Eye (tissue), 1 donor: ENCODE data around the gene PLEKHD1.
"Not testable (repeated sequence)": the region's sequence is repeated elsewhere in the genome, so short reads cannot be mapped to it uniquely, and the experiment has no call there.

Source experiments
- DNase-seq: peaks from one replicate; pipeline ENCODE4 v3.0.0-alpha.2; 2015

Gene PLEKHD1

DNA sequence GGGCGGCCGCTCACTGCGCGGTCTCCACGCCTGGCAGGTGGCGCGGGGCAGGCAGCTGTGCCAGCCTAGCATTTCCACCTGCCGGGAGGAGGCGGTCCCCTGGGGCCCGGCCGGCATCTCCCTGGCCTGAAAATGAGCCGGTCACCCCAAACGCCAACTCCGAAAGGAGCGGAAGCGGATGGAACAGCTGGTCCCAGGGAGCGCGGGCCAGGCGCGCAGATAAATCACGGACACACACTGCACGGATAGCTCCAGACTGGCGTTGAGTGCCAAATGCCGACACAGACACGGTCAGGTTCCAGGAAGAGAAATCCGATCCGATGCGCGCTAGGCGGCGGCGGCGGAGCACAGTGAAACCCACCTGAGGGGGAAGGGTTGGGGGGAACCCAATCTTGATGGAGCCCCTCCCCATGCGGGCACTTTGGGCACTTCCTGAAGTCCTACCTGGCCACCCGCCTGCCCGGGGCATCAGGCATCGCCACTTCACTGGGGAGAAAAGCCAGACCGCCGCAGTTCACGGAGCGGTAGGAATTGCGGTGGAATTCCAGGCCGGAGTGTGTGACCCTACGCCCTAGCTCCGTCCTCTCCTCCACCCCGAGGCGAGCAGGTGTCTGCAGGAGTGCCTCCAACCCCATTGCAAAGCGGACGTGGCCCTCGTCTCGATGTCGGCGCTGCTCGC, 624 bp upstream of the PLEKHD1 start:
- peak; percentile 73 for DNase-seq

- no peak for DNase-seq
These were observed 760 bp downstream of the PLEKHD1 start for GRCh38 chr14:69485315-69485660.

DNA sequence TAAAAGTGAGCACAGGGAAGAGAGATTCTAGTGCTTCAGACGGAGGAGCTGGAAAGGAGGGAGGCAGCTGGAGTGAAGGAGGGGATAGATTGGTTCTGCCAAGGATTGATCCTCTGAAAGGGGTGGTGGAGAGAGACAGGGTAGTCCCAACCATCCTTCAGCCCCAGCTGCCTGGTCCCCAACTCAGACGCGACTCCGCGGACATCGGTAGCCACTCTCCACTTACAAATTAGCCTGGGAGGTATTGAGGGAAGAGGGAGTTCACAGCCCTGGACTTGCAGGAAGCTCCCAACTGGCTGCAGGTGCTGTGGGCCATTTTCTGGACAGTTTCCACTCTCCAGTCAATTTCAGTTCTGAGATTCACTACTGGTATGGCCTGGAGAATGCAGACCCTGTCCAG, 1.2 kb downstream of the PLEKHD1 start:
- DNase-seq: no peak

DNA sequence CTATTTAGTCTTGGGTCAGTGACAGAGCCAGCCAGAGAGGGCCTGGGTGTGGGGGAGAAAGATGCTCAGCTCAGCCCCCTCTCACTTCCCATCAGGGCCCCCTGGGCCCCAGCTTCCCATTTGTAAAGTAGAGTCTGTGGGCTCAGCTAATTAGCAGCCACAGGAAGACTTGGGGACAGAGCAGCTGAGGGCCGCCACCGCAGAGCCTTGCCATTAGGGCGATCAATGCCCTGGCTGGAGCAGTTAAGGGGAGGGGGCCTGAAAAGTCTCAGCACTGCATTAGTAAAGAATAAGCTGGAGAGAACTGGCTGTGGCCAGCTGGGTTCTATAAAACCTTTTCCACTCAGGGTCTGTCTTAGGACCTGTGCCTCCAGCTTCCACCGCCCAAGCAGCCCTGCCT, 2.7 kb downstream of the PLEKHD1 start:
- peak; percentile 82 for DNase-seq

DNA sequence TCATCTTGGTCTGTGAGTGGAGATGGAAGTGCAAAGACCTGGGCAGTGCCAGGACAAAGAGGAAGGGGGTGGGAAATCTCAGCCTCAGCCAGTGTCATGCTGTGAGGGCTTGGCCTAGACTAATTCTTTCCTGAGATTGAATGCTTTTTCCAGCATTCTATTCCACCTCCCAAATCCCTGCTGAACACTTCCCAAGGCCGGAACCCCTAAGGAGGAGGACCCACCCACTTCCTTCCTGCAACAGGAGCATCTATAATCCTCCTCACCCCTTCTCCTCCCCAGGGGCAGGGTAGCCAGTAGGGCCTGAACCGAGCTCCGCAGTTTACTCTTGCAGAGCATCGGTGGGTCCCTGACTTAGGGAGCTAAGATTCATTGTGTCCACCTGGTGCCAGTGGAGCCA, 3.2 kb downstream of the PLEKHD1 start:
- no peak for DNase-seq

GRCh38 chr14:69489495-69489894, 5.0 kb downstream of the PLEKHD1 start:
- no peak for DNase-seq

DNA sequence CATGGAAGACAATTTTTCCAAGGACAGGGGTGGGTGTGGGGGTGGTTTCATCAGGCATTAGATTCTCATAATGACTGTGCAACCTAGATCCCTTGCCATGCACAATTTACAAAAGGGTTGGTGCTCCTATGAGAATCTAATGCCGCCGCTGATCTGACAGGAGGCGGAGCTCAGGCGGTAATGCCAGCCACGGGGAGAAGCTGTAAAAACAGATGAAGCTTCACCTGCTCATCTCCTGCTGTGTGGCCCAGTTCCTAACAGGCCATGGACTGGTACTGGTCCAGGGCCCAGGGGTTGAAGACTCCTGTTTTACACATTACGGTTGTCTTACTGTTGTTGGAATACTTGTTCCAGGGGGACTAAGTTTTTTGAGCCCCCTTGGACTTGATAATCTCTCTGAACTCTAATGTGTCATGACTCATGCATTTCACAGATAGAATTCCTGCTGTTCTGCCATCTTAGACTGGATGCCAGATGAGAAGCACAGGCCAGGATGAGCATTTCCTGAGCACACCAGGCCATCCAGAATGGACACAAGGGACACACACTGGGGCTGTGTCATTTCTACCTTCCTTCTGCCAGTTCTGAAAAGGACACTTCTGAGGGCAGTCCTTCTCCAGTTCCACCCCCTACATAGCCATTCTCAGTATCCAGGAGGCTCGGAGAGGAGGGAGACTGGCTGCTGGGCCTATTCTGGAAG, 5.8 kb downstream of the PLEKHD1 start:
- DNase-seq: no peak

DNA sequence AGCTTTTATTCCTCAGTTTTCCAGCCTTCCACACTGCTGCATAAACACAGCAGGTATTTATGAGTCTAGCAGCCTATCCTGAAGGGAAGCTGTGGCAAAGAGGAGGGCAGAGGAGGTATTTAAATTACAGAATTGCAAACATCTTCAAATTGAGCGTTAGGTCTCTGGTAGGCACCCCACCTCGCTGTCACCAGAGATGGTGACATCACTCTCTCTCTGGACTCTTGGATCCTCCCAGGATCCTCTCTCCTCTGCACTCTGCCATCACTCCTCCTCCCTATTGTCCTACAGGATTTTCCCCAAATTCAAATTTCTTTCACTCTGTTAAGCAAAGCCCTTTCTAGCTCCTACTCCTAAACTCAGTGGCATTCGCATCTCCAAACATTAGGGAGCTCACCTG, 6.7 kb downstream of the PLEKHD1 start:
- DNase-seq: no peak

DNA sequence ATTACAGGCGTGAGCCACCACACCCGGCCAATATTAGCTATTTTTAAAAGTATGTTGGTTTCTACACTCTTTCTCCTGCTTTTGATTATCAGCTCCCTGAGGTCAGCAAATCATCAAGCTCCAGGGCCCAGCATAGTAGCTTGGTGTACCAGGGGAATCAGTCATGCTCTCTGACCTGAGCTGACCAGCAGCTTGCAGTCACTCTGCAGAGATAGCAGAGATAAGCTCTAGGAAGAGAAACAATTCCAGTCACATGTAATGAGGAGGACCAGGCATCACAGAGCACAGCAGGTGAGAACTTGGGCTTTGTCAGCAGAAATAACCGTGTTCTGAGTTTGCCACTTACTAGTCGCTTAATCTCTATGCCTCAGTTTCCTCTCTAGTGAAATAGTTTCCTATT, 8.5 kb downstream of the PLEKHD1 start:
- DNase-seq: no peak

DNA sequence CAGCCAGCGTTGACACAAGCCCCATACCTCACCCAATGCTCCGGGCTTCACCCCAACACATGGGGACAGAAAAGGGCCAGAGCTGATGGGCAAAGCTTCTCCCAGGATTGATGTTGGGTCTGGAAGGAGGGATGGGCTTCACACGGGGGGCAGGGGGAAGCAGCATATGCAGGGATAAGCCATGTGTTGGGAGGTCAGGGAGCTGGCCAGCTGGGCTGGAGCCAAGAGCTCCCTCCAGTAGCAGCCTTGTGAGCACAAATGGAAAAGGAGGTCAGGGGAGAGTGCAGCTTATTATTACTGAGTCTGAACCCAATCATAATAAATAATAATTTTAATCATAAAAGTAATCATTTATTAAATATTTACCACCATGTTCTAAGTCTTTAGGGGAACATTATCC, 9.3 kb downstream of the PLEKHD1 start:
- no peak for DNase-seq

DNA sequence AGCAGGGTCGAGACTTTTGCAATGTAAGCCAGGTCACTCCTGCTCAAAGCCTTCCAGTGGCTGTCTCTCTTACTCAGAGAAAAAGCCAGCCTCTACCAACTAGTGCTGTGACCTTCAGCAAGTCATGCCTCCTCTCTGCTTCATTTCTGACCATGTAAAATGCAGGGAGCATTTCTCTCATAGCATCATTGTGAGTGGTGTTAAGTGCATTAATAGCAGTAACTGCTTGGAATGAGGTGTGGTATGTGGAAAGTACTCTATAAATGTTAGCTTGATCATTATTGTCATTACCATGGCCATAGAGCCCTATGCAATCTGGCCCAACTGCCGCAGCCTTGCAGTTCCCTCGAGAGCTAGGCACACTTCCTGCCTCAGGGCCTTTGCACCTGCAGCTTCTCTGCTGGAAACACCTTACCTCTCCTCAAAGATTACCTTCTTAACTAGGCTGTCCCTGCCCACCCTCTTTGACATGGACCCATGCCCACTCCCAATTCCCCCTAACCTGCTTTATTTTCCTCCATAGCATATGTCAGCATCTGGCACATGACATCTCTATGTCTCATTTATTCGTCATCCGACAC, 10.9 kb downstream of the PLEKHD1 start:
- DNase-seq: no peak

DNA sequence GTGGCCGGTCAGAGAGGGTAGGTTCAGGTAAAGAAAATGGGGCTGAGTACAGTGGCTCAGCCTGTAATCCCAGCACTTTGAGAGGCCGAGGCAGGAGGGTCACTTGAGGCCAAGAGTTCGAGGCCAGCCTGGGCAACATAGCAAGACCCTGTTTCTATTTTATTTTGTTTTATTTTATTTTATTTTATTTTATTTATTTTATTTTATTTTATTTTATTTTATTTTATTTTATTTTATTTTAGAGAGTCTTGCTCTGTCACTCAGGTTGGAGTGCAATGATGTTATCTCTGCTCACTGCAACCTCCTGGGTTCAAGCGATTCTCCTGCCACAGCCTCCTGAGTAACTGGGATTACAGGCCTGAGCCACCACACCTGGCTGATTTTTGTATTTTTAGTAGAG, 13.3 kb downstream of the PLEKHD1 start:
- DNase-seq: not testable (repeated sequence)

DNA sequence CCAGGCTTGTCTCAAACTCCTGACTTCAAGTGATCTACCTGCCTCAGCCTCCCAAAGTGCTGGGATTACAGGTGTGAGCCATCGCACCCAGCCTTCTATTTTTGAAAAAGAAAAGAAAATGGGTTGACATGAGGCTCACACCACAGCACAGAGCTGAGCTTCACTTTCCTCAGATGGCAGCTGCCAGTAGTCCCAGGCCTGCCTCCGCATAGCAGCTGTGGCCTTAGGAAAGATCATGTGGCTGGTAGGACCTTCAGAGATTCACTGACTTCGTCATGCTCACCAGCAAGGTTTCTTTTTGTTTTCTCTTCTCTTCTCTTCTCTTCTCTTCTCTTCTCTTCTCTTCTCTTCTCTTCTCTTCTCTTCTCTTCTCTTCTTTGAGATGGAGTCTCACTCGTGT, 13.8 kb downstream of the PLEKHD1 start:
- not testable (repeated sequence) for DNase-seq

DNA sequence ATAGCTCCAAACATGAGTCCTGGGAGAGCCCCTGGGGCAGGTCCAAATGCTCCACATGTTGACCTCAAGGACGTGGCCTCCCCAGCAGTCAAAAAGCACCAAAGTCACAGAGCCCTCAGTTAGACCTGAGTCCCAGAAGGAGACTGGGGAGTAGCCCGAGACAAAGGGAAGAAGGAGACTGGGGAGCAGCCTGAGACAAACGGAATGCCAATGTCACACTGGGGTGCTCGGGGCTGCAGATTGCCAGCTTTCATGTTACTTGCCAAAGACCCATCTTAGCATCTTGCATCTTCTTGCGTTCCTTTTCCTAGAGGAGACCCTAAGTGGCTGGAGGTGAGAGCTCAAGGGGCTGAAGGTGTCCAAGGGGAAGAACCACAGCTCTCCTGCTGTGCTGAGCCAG, 14.9 kb downstream of the PLEKHD1 start:
- no peak for DNase-seq

GRCh38 chr14:69500096-69500495, 15.6 kb downstream of the PLEKHD1 start:
- no peak for DNase-seq

DNA sequence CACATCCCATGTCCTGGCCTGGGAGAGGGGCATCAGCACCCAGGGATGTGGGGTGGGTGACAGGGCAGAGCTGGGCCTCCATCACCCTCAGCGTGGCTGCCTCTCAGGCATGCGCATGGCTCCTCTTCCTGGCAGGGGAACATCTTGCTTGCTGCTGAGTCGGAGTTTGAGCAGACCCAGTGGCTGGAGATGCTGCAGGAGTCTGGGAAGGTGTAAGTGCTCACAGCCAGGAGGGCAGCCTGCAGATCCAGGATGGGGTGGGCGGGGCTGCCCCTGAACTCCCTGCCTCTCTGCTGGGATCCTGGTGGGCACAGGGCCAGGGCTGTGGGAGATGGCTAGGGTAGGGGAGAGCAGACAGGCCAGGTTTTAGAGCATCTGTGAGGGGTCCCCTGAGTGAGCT, 16.2 kb downstream of the PLEKHD1 start:
- no peak for DNase-seq

DNA sequence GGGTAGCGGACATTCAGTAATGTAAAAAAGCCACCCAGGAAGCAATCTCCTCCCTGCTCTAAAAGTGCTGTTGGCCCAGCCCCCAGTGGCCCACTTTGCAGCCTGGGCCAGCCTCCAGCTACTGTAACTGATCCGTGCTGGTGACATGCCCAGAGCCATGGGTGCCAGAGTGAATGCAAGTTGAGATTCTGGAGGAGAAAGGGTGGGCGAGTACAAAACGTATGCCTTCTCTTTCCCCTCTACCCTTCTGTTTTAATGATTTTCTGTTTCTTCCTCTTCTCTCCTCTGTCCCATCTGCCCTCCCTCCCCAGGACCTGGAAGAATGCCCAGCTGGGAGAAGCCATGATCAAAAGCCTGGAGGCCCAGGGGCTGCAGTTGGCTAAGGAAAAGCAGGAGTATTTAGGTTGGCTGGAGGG, 16.9 kb downstream of the PLEKHD1 start:
- peak; percentile 52 for DNase-seq

DNA sequence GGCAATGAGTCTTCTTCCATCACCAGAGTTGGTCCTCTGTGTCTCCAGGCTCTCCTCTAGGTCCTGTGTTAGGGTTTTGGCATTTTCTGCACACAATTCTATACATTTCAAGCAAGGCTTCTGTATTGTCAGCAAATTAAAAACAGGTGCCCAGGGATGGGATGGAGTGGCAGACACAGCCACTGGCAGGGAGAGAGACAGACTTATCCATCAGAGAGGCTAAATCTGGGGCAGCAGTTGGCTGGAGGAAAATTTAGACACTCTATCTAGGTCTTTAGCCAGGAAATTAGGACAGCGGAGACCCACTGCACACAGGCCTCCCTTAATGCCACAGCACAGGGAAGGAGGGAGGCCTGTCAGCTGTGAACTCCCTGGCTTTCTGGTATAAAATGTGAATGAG, 20.2 kb downstream of the PLEKHD1 start:
- DNase-seq: no peak

DNA sequence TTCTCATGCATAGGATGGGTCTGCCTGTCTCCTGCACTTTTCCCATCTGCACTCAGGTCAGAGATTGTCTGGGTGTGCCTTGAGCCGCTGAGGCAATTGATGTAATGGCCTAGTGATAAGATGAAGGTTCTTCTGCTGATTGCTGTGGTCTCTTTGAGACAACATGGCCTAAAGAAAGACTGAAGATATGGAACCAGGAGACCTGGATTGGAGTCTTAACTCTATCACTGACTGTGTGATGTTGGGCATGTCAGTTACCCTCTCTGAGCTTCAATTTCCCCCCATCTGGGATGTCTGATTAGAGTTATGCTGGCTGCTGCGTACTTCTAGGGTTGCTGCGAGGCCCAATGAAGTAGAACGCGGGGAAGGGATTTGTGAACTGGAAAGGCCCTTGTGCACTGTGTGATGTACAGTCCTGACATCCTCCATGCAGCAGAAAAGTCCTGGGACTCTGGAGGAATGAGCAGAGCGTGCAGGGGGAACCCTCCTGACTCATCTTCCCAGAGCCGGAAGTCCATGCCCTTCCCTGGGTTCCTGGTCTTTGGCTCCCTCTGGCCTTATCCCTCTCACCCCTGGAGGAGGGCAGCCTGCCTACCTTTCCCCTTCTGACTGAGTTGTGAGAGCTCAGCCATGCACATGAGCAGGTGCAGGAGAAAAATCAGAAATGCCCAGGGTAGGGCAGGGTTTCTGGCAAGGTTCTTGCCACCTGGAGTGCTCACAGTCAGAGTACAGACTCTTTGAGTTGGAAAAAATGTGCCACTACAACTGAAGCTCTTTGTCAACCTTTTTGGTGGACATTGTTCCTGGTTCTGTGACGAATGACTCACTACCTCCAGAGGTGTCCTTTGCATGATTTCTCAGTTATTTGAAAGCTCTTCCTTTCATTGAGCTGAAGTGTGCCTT, 21.1 kb downstream of the PLEKHD1 start:
- DNase-seq: no peak

DNA sequence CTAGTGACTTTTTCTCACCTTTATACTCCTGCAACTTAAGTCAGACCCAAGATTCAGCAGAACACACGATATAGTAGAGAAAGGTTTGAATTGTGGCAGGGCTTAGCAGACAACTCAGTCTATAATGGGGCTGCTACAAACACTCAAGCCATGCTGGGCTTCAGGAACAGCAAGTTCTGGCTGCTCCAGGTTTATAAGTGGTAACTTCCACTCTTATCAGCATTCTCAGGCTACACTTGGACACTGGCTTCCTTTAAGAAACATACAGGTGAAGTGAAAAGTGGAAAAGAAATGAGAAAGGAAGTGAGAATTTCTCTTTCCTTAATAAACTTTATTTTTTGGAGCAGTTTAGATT, 21.7 kb downstream of the PLEKHD1 start:
- no peak for DNase-seq

DNA sequence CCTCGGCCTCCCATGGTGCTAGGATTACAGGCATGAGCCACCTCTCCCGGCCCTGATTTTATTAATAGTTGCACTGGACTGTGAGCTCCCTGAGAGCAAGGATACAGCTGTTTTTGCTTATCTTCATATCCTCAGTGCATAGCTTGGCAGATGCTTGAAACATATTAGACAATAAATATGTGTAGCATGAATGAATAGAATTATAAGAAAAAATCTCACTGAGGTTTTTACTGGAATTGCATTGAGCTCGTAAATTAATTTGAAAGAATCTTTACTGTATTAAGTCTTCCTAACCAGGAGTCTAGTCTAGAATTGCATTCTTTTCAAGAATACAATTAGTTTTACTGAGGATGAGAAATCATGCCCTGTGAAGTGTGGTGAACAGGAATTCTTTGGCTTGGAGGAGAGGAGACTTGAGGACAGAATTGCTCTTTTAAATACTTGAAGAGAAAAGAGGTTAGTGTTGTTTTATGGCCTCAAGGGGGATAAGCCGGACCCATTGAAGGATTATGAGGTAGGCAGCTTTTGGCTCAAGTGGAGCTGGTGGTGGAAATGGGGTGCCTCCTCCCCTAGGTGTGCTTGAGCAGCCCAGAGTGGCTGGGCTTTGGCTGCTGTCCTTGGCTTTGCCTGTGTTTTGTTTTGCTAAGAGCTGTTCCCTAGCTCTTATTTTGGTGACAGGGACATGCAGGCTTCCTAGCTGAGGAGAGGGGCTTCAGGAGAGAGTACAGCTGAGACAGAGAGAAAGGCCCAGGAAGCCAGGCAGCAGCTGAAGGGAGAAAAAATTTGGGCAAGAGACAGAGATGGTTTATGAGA, 34.0 kb downstream of the PLEKHD1 start:
- no peak for DNase-seq

GRCh38 chr14:69519204-69520100, 34.9 kb downstream of the PLEKHD1 start:
- peak; percentile 50 for DNase-seq
